ENCODE measurements around the gene TRIM2. TPM values are rescaled to one million over a fixed set of nuclear protein-coding genes. Genes with fewer than 3 reads are reported as not detected.
A peak's percentile ranks its signal among the peaks of the same experiment; 100 is the strongest.

The TRIM2 gene
- total RNA-seq, 1 experiment from 2014 or later = 131 TPM

DNA sequence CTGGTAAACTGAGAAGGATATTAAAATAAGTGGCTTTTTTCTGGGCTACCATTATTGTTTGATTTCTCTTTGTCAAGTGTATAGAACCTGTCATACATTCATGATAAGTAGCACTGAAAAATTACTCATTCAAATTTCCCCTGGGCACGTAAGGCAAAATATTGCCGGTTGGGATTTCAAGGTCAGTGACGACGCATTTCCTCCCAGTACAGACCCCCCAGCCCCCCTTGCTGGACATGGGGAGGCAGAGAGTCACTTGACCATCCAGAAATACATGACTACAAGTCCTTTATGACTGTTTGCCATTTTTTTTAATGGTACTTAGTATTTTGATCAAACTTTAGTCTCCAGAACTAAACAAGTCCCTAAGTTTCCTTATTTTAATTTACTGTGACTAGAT, 133.4 kb downstream of the TRIM2 start:
- no peak for DNase-seq (ENCODE audit: low read depth, low spot score)
- in situ Hi-C loops (cut with HindIII; ENCODE audit: low pct_unique_long_range_greater_than_20kb, low sequenced_read_pairs) = no loop called here

DNA sequence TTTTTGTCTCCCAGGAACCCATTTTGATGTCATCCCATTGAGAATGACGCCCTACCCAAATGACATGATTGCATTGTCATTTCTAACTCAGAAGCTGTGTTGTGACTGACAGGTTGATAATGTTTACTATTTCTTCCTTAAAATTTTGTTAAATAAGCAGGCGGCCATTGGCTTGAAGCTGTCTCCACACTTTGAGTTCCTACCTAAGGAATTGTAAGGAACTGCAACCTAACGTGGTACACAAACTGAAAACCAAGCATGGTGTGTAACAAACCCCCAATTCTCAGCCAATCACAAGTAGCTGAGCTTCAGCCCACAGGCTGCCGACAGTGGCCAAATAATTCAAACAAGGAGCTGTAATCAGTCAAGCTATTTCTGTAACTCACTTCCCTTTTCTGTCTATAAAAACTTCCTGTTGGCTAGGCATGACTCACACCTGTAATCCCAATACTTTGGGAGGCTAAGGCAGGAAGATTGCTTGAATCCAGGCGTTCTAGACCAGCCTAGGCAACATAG, 137.4 kb downstream of the TRIM2 start:
- in situ Hi-C loops (cut with HindIII; ENCODE audit: low pct_unique_long_range_greater_than_20kb, low sequenced_read_pairs) = no loop called here
- peak; percentile 70 for DNase-seq (ENCODE audit: low read depth, low spot score)

DNA sequence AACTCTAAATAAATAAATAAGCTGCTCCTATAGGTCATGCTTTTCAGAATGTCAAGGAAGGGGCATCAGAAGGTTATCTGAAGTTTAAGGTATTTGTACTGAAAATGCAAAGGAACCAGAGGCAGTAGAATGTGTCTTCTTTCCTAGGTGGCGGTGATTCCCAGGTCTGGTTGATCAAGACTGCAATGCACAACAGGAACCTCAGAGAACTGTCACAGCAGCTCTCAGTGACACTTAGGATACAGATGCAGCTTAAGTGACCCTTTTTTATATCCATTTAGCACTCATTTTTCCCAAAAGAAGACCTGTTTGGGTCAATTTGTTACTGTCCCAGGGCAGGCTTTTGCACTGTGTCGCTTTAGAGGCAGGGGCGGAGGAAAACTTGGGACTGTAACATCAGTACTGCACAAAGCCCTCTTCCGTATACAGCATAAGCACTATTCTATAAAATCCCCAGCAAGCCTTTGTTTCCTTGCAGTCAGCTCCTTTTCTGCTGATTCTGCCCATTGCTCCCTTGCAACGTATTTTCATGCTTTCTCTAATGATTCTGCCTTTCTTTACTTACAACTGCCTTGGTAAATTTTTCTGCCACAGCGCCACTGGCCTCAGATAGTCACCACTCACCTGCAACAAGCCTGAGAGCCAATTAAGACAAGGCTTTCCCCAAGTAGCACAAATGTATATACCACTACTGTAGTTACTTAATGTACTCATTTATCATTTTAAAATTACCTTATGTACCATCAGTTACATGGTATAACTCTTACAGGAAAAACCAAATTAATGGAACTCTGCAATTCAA, 138.7 kb downstream of the TRIM2 start:
- DNase-seq (ENCODE audit: low read depth, low spot score) = no peak
- in situ Hi-C loops (cut with HindIII; ENCODE audit: low pct_unique_long_range_greater_than_20kb, low sequenced_read_pairs) = no loop called here

DNA sequence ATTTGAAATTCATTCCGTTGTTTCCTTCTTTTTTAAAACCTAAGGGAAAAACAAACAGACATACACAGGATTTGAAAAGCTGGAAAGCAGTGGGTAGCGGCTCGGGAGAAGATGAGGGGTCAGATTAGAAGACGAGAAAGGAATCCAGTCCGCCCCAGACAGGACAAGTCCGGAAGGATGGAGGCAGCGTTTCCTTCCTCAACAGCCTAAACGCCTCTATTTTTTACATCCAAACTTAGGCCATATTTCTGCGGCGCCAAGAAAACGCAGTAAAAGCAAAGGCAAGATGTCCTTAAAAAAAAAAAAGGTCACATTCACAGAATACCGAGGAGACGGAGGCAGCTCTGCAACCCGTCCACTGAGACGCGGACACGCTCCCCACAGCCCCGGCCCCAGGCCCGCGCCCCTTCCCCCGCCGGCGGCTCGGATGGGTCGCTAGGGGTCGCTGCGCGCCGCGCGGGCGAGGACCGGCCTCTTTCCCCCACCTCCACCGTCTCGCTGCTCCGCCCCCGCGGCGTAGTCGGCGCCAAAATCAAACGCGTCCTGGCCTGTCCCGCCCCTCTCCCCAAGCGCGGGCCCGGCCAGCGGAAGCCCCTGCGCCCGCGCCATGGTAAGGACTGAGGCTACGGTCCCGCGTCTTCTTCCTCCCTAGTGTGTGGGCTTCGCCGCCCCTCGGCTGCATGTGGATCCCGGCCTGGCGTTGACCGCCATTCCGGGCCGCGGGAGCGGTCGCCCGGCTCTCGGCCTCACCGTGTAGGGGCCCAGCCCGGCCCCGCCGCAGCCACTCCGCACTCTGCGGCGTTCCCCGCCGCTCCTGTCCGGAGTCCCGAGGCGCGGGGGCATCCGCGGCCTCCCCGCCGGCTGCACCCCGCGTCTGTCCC, 140.1 kb downstream of the TRIM2 start, which contains the start of gene MND1:
TSS of gene MND1 (plus strand) at position 558 of the 881 bp plus-strand sequence. CDS start at position 608, 50 bp downstream.
- in situ Hi-C loops (cut with HindIII; ENCODE audit: low pct_unique_long_range_greater_than_20kb, low sequenced_read_pairs) = no loop called here
- peak; percentile 79 for DNase-seq (ENCODE audit: low read depth, low spot score)

DNA sequence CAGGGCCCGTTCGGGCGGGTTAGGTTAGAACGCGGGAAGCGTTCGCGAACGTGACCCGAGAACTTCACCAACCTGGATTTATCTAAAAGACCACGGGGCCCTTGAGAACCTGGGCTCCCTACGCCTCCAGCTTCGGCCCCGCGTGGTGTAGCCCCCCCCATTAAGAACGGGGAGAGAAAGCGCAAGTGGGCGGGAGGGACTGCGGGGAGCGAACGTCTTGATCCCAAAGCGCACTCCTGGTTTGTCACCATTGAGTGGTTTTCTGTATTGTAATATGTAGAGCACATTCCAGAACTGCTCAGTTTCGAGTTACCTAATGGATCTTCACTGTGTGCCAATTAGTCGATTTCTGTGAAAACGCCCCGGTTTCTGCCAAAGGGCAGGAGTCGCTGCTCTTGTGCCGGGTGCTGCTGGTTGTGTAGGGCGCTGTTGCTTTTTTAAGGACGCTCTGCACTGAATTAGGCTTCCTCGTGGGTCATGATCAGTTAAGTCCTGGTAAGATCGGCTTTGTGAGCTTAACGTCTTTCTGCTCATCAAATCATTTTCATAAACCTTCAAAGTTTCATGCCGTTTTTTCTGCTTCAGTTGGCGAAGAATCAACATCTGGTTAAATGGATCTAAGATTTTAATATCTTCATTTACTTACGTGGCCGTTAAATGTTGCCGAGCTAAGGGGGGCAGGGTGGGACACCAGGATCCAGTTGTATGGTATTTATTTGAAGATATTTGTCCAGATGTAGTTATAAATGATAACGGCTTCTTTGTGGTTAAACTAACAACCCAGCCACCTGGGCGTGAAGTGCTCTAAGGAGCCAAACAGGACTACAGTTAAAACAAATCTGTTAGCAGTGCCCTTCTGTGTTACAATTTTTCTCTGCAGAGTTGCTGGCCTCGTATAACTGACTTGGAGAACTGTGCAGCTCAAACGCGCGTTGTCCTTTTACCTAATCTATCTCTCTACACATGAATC, 141.1 kb downstream of the TRIM2 start:
- peak; percentile 53 for DNase-seq (ENCODE audit: low read depth, low spot score)
- in situ Hi-C loops (cut with HindIII; ENCODE audit: low pct_unique_long_range_greater_than_20kb, low sequenced_read_pairs) = no loop called here

DNA sequence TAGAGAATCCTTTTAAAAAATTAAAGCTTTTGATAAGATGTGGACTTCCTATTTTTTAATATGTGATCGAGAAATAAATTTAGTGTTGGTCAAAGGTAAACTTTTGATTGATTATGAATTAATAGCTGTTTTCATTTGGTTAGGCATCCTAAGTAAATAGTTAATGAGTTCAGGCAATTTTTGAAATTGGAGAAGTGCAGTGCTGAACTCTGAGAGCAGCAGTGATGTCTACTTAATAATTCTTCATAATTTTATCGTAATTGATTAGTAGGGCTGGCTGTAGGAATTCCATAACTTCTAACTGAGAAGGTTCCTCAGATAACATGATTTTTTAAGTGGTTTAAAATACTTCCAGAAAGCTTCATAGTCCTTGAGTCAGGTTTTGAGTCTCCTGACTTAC, 141.8 kb downstream of the TRIM2 start:
- in situ Hi-C loops (cut with HindIII; ENCODE audit: low pct_unique_long_range_greater_than_20kb, low sequenced_read_pairs) = no loop called here
- DNase-seq (ENCODE audit: low read depth, low spot score) = no peak

DNA sequence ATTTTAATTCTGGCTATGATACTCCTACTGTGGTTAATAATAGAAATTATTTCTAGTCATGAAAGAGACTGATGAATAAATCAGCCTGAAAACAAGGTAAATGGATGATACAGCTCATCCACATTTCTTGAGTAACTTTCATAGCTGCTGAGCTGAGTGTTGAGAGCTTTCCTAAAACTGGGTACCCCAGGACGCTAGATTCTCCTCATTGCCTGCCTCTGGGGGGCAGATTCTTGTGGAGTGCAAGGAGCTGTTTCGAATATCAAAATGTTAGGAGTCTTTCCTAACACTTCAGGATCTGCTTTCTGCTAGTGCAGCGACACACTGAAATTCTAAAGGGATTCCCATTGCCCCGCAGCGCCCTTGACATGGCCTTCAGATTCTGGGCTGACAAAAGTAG, 142.3 kb downstream of the TRIM2 start:
- in situ Hi-C loops (cut with HindIII; ENCODE audit: low pct_unique_long_range_greater_than_20kb, low sequenced_read_pairs) = no loop called here
- DNase-seq (ENCODE audit: low read depth, low spot score) = no peak

DNA sequence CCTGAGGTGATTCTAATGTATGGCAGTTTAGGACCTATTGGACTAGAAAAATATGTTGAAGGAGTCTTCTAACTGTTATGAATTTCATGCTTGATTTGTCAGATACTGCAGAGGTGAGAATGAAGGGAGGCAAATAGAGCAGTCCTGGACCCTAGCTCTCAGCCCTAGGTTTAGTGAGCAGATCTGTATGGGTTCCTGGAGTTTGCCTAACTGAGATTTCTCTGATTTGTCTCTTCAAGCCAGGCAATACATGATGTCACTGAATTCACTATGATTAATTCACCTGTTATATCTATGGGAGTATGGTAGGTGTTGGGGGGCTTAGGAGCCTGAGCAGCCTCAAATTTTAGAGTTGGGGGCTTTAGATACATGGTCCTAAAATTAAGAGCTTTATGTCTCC, 142.9 kb downstream of the TRIM2 start:
- in situ Hi-C loops (cut with HindIII; ENCODE audit: low pct_unique_long_range_greater_than_20kb, low sequenced_read_pairs) = no loop called here
- DNase-seq (ENCODE audit: low read depth, low spot score) = no peak

DNA sequence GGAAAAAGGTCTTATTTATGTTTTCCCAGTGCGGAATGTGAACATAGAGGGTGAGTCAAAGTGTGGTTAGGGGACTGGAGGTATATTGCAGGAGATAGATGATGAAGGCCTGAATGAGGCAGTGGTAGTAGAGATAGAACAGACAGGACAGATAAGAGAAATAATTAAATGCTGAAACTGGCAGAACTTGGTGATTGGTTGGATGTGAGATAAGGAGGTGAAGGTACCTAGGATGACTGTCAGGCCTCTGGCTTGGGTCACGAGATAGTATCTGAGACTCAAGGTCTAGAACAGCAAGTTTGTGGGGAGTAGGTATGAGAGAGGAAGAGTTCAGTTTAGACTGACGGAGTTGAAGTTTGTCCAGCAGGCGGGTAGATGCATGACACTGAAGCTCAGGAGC, 143.8 kb downstream of the TRIM2 start:
- DNase-seq (ENCODE audit: low read depth, low spot score) = no peak
- in situ Hi-C loops (cut with HindIII; ENCODE audit: low pct_unique_long_range_greater_than_20kb, low sequenced_read_pairs) = no loop called here

DNA sequence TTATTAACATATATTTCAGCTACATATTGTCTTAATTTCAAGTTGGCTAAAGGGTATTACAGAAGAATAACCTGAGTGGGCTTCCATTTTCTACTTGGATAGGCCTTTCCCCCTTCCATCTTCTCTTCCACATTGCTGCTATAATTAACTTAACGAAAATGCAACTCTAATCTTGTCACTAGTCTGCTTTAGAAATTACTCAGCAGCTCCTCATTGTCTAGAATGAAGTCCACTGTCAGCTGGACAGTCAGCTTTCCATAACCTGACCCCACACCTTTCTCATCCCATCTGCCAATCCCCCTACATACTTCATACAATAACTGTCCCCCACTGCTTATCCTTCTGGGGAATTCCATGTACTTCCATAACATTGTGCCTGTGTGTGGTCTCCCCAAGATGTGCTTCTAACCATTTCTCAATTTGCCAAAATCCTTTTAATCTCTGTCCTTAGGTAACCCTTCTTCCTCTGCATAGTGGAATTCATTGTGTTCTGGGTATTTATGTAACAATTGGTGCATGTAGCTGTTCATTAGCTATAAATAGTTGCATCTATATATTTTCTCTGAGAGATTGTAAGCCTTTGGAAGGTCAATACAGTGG, 145.1 kb downstream of the TRIM2 start:
- no peak for DNase-seq (ENCODE audit: low read depth, low spot score)
- in situ Hi-C loops (cut with HindIII; ENCODE audit: low pct_unique_long_range_greater_than_20kb, low sequenced_read_pairs) = no loop called here

DNA sequence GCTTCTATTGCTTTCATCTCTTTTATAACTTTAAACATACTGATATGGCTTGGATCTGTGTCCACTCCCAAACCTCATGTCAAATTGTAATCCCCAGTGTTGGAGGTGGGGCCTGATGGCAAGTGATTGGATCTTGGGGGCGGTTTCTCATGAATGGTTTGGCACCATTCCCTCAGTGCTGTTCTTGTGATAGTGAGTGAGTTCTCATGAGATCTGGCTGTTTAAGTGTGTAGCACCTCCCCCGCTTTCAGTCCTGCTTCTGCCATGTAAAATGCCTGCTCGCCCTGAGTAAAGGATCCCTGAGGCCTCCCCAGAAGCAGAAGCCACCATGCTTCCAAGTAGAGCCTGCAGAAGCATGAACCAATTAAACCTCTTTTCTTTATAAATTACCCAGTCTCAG, 157.9 kb downstream of the TRIM2 start:
- in situ Hi-C loops (cut with HindIII; ENCODE audit: low pct_unique_long_range_greater_than_20kb, low sequenced_read_pairs) = no loop called here
- peak; percentile 77 for DNase-seq (ENCODE audit: low read depth, low spot score)

DNA sequence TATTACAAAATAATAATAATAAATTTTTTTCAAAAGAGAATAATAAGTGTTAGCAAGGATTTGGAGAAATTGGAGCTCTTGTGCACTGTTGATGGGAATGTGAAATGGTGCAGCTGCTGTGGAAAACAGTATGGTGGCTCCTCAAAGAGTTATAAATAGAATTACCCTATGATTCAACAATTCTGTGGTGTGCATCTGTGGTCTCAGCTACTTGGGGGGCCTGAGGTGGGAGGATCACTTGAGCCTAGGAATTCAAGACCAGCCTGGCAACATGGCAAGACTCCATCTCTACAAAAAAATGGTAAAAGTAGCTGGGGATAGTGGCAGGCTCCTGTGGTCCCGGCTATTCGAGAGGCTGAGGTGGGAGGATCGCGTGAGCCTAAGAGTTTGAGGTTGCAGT, 159.8 kb downstream of the TRIM2 start:
- no peak for DNase-seq (ENCODE audit: low read depth, low spot score)
- in situ Hi-C loops (cut with HindIII; ENCODE audit: low pct_unique_long_range_greater_than_20kb, low sequenced_read_pairs) = no loop called here

DNA sequence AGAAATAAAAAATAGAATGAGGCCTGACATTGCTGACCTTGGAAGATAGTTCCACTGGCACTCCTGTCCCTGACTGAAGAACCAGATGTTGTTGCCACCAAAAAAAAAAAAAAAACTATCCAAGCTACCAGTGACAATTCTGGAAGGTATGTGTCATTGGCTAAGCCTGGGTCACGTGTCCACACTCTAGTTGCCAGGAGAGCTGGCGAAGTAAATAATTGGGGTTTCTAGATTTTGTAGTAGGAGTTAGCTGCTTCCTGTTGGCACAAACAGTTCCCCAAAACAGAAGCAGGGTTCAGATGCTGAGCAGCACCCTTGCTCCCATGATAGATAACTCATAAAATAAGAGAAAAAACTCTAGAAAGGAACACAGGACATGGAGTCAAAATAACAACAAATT, 160.8 kb downstream of the TRIM2 start:
- no peak for DNase-seq (ENCODE audit: low read depth, low spot score)
- in situ Hi-C loops (cut with HindIII; ENCODE audit: low pct_unique_long_range_greater_than_20kb, low sequenced_read_pairs) = no loop called here

DNA sequence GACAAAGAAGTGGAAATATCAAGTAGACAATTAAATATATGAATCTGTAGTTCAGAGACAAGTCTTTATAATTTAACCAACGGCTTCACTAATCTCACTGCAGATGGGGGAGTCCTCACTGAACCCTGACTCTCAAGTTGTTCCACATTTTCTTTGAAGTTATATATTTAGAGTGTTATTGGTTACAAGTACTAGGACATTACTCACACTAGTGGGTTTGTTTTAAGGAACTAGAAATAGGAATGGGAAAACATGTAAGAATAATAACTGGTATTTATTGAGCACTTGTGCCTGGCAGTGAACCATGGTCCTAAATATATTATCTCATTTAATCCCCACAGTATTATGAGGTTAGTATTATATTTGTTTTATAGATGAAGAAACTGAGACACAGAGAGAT, 162.2 kb downstream of the TRIM2 start:
- in situ Hi-C loops (cut with HindIII; ENCODE audit: low pct_unique_long_range_greater_than_20kb, low sequenced_read_pairs) = no loop called here
- DNase-seq (ENCODE audit: low read depth, low spot score) = no peak

DNA sequence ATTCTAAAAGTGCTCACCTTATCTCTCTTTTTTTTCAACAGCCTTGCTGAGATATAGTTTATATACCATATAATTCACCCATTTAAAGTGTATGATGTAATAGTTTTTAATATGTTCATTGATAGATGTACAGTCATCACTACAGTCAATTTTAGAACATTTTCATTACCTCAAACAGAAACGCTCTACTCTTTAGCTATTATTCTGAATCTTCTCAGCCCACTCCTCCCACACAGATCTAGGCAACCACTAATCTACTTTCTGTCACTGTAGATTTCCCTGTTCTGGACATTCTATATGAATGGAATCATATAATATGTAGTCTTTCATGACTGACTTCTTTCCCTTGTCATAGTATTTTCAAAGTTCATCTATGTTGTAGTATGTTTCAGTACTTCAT, 162.8 kb downstream of the TRIM2 start:
- in situ Hi-C loops (cut with HindIII; ENCODE audit: low pct_unique_long_range_greater_than_20kb, low sequenced_read_pairs) = no loop called here
- no peak for DNase-seq (ENCODE audit: low read depth, low spot score)

DNA sequence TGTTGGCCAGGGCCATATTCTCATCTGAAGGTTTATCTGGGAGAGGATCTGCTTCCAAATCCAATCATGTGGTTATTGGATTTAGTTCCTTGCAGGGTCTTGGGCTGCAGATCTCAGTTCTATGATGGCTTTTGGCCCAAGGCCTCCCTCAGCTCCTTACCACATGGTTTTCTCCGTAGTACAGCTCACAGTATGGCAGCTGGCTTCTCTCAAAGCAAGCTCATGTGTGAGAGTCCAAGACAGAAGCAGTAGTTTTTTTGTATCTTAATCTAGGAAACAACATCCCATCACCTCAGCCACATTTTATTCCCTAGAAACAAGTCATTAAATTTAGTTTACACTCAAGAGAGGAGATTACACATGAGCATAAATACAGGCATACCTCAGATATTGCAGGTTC, 164.8 kb downstream of the TRIM2 start:
- no peak for DNase-seq (ENCODE audit: low read depth, low spot score)
- in situ Hi-C loops (cut with HindIII; ENCODE audit: low pct_unique_long_range_greater_than_20kb, low sequenced_read_pairs) = no loop called here

DNA sequence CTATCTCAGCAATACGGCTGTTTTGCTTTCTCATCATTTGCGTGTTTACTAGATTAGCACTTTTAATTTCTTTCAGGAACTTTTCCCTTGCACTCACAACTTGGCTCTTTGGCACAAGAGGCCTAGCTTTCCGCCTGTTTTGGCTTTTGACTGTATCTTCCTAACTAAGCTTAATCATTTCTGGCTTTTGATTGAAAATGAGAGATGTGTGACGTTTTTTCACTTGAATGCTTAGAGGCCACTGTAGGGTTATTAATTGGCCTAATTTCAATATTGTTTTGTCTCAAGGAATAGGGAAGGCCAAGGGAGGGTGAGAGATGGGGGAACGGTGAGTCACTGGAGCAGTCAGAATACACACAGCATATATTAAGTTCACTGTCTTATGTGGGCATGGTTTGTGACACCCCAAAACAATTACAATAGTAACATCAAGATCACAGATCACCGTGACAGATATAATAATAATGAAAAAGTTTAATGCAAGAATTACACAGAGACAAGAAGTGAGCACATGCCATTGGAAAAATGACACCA, 167.5 kb downstream of the TRIM2 start:
- DNase-seq (ENCODE audit: low read depth, low spot score) = no peak
- in situ Hi-C loops (cut with HindIII; ENCODE audit: low pct_unique_long_range_greater_than_20kb, low sequenced_read_pairs) = loop anchor here (10.0 kb wide), 1 partner anchor 173 kb away; no protein-coding TSS in a partner anchor
